GM23248 (cell line): ENCODE measurements around the gene ALOX5. TPM values are rescaled to one million over a fixed set of nuclear protein-coding genes. Genes with fewer than 3 reads are reported as not detected.

Experiments
- DNase-seq: peaks from one replicate; pipeline ENCODE4 v3.0.0-alpha.2; 2015
- H2AFZ ChIP-seq: fragments of 200-600 bp; sonication (generic); 2 replicates; pipeline ENCODE4 v1.6.1; 2016; ENCODE audit warnings: antibody characterized with exemption
- H3F3A ChIP-seq: fragments of 200-600 bp; sonication (generic); 2 replicates; pipeline ENCODE4 v1.6.1; 2016; ENCODE audit warnings: mild to moderate bottlenecking, antibody characterized with exemption, mixed run types; ENCODE audit not compliant: insufficient read depth
- H3K27ac ChIP-seq: fragments of 200-600 bp; sonication (generic); 2 replicates; pipeline ENCODE4 v1.5.1; 2016; ENCODE audit warnings: mild to moderate bottlenecking
- H3K27me3 ChIP-seq: fragments of 200-600 bp; sonication (generic); replicated peaks from 2 replicates; pipeline ENCODE4 v1.6.1; 2016; ENCODE audit warnings: mild to moderate bottlenecking; ENCODE audit not compliant: insufficient read depth
- H3K36me3 ChIP-seq: fragments of 200-600 bp; sonication (generic); 2 replicates; pipeline ENCODE4 v1.6.1; 2016; ENCODE audit warnings: low read depth, mild to moderate bottlenecking
- H3K4me1 ChIP-seq: fragments of 200-600 bp; sonication (generic); 2 replicates; pipeline ENCODE4 v1.6.1; 2016; ENCODE audit warnings: mild to moderate bottlenecking; ENCODE audit not compliant: insufficient read depth
- H3K4me2 ChIP-seq: fragments of 200-600 bp; sonication (generic); one replicate; pipeline ENCODE4 v1.6.1; 2016; ENCODE audit warnings: mild to moderate bottlenecking; ENCODE audit not compliant: unreplicated experiment
- H3K4me3 ChIP-seq: fragments of 200-600 bp; sonication (generic); 2 replicates; pipeline ENCODE4 v1.5.1; 2016; ENCODE audit warnings: mild to moderate bottlenecking
- H3K79me2 ChIP-seq: fragments of 200-600 bp; sonication (generic); 2 replicates; pipeline ENCODE4 v1.6.1; 2016; ENCODE audit warnings: mild to moderate bottlenecking; ENCODE audit not compliant: insufficient read depth
- H3K9ac ChIP-seq: fragments of 200-600 bp; sonication (generic); 2 replicates; pipeline ENCODE4 v1.6.1; 2016; ENCODE audit warnings: mild to moderate bottlenecking
- H3K9me2 ChIP-seq: fragments of 200-600 bp; sonication (generic); 2 replicates; pipeline ENCODE4 v1.6.1; 2016; ENCODE audit warnings: mixed run types, mild to moderate bottlenecking, moderate library complexity; ENCODE audit not compliant: insufficient read depth
- H3K9me3 ChIP-seq: fragments of 200-600 bp; sonication (generic); one replicate; pipeline ENCODE4 v1.6.1; 2017; ENCODE audit warnings: low read depth
- H4K20me1 ChIP-seq: fragments of 200-600 bp; sonication (generic); 2 replicates; pipeline ENCODE4 v1.6.0; 2016; ENCODE audit not compliant: insufficient read depth
- EZH2 ChIP-seq: fragments of 200-600 bp; sonication (generic); IDR thresholded peaks from 2 replicates; pipeline ENCODE4 v1.6.1; 2018; ENCODE audit warnings: antibody characterized with exemption, mild to moderate bottlenecking; ENCODE audit not compliant: insufficient read depth, poor library complexity, severe bottlenecking
- EZH2phosphoT487 ChIP-seq: fragments of 200-600 bp; sonication (generic); IDR thresholded peaks from 2 replicates; pipeline ENCODE4 v1.6.1; 2018; ENCODE audit warnings: antibody characterized with exemption, moderate library complexity, mild to moderate bottlenecking, low read depth; ENCODE audit not compliant: insufficient read depth
- WGBS, 2 experiments: methylation state at CpG; one replicate each; pipeline ENCODE4 v1.1.6; 2015 to 2017; ENCODE audit warnings: low lambda C conversion rate in 2 of 2, low coverage in 1 of 2; ENCODE audit errors: missing lambda C conversion rate in 2 of 2; 5-methylcytosine and 5-hydroxymethylcytosine counted together
- in situ Hi-C: fragments of 300-500 bp; cut with MboI; formaldehyde crosslinking; loops from 2 replicates; pipeline ENCODE4 v1.15.0; 2020
- polyA plus RNA-seq: library from polyadenylated mRNA; unstranded; fragments of >200 nt; fragmentation: Nextera tagmentation; extraction: Ambion mirVana; gene quantifications from 2 replicates; pipeline ENCODE4 v1.2.1, GENCODE V29; 2016
- total RNA-seq: library from RNA; depleted of rRNA; stranded (reverse); fragments of >200 nt; shearing (Covaris generic); gene quantifications from 2 replicates; pipeline ENCODE4 v1.2.3, GENCODE V29; 2014

Gene ALOX5
- total and polyA plus RNA-seq, 2 experiments from 2014 or later, result not detected

- no peaks in the 10 kb centered on the region for H4K20me1 ChIP-seq
- H2AFZ ChIP-seq, result no peak overlapping the region
- H3K4me1 ChIP-seq, result no peaks in the 10 kb centered on the region
- no peak overlapping the region for H3K27ac ChIP-seq
- H3F3A ChIP-seq, result no peaks in the 10 kb centered on the region
- TF ChIP-seq EZH2 (no peak), EZH2phosphoT487 (no peak)
- H3K27me3 ChIP-seq, result peaks cover under 1% of the 10 kb centered on the region; the same call in 1 of the 2 replicates
- no peak overlapping the region for H3K4me2 ChIP-seq
- no peaks in the 10 kb centered on the region for H3K9me3 ChIP-seq
- H3K79me2 ChIP-seq, result no peaks in the 10 kb centered on the region
- H3K36me3 ChIP-seq, result no peaks in the 10 kb centered on the region
- DNase-seq, result no peak
- in situ Hi-C loops, result no loop called here
- H3K9ac ChIP-seq, result no peak overlapping the region
- no peak overlapping the region for H3K4me3 ChIP-seq
- H3K9me2 ChIP-seq, result no peaks in the 10 kb centered on the region
- 0 to 7% methylated on average over 1 of the region's 1 CpG for WGBS, 2 experiments
These were observed 24.6 kb downstream of the ALOX5 start for GRCh38 chr10:45398595-45398994.

- Histone ChIP-seq H3K4me3 (no peak overlapping the region), H3K36me3 (no peaks in the 10 kb centered on the region), H3K4me2 (no peak overlapping the region), H3K79me2 (no peaks in the 10 kb centered on the region), H2AFZ (no peak overlapping the region), H3F3A (no peaks in the 10 kb centered on the region), H4K20me1 (no peaks in the 10 kb centered on the region), H3K27me3 (peaks cover 5% of the 10 kb centered on the region), H3K9me2 (no peaks in the 10 kb centered on the region), H3K9me3 (no peaks in the 10 kb centered on the region), H3K27ac (no peak overlapping the region), H3K9ac (no peak overlapping the region), H3K4me1 (no peaks in the 10 kb centered on the region)
- 53 to 58% methylated on average over 2 of the region's 2 CpGs for WGBS, 2 experiments
- DNase-seq, result no peak
- in situ Hi-C loops, result no loop called here
- no peak for TF ChIP-seq EZH2phosphoT487
- no peak for TF ChIP-seq EZH2
These were observed 25.1 kb downstream of the ALOX5 start for GRCh38 chr10:45399113-45399512.

GRCh38 chr10:45403151-45403550 is 29.1 kb downstream of the ALOX5 start:
- DNase-seq, result no peak
- Histone ChIP-seq H3F3A (no peaks in the 10 kb centered on the region), H3K4me2 (no peak overlapping the region), H3K27me3 (peaks cover 21% of the 10 kb centered on the region), H3K79me2 (no peaks in the 10 kb centered on the region), H3K27ac (no peak overlapping the region), H3K9me2 (no peaks in the 10 kb centered on the region), H2AFZ (no peak overlapping the region), H3K36me3 (no peaks in the 10 kb centered on the region), H3K4me3 (no peak overlapping the region), H3K4me1 (no peaks in the 10 kb centered on the region), H3K9me3 (no peaks in the 10 kb centered on the region), H3K9ac (no peak overlapping the region), H4K20me1 (no peaks in the 10 kb centered on the region)
- 70 to 71% methylated on average over 8 of the region's 8 CpGs for WGBS, 2 experiments
- TF ChIP-seq EZH2 (no peak), EZH2phosphoT487 (no peak)
- in situ Hi-C loops, result no loop called here

- DNase-seq, result peak; percentile 8
- Histone ChIP-seq H3K4me3 (no peak overlapping the region), H3K4me1 (no peaks in the 10 kb centered on the region), H3K27ac (no peak overlapping the region), H3K79me2 (no peaks in the 10 kb centered on the region), H2AFZ (no peak overlapping the region), H4K20me1 (no peaks in the 10 kb centered on the region), H3F3A (no peaks in the 10 kb centered on the region), H3K9me2 (no peaks in the 10 kb centered on the region), H3K27me3 (peaks cover 25% of the 10 kb centered on the region), H3K4me2 (no peak overlapping the region), H3K9ac (no peak overlapping the region), H3K9me3 (no peaks in the 10 kb centered on the region), H3K36me3 (no peaks in the 10 kb centered on the region)
- WGBS, 2 experiments, result 37 to 43% methylated on average over 10 of the region's 10 CpGs
- in situ Hi-C loops, result no loop called here
- no peak for TF ChIP-seq EZH2phosphoT487
- no peak for TF ChIP-seq EZH2
These were observed 30.2 kb downstream of the ALOX5 start for GRCh38 chr10:45404087-45404769.
